Activated CD4-positive, alpha-beta T cell treated with anti-CD3 and anti-CD28 coated beads, Interleukin-2, amount 50 U/mL, for 24 hours (primary cell): ENCODE data around the gene MAP1B.

Experiments used
- DNase-seq, 2 donors: peaks; one replicate each; pipeline ENCODE4 v3.0.0-alpha.2; 2020; ENCODE audit warnings: low read depth in 1 of 2, low spot score in 1 of 2

The MAP1B gene

GRCh38 chr5:72245951-72246532 lies 138.8 kb downstream of the MAP1B start:
- DNase-seq = no peak

GRCh38 chr5:72246954-72247442 lies 139.7 kb downstream of the MAP1B start:
- no peak for DNase-seq

GRCh38 chr5:72248410-72248981 lies 141.2 kb downstream of the MAP1B start:
- DNase-seq = no peak

GRCh38 chr5:72251386-72251785 lies 144.1 kb downstream of the MAP1B start:
- DNase-seq = no peak

- DNase-seq = no peak
These were observed 144.7 kb downstream of the MAP1B start for GRCh38 chr5:72252008-72252407.

- DNase-seq = no peak
These were observed 145.4 kb downstream of the MAP1B start for GRCh38 chr5:72252574-72253155.

- DNase-seq = no peak
These were observed 148.0 kb downstream of the MAP1B start for GRCh38 chr5:72255237-72255636.

- DNase-seq = no peak
These were observed 148.4 kb downstream of the MAP1B start for GRCh38 chr5:72255670-72256069.

- DNase-seq = no peak
These were observed 149.3 kb downstream of the MAP1B start for GRCh38 chr5:72256536-72256935.
